H1 (cell line): ENCODE measurements around the gene TGFB1. TPM values are rescaled to one million over a fixed set of nuclear protein-coding genes. Genes with fewer than 3 reads are reported as not detected.
"Not testable (repeated sequence)": the region's sequence is repeated elsewhere in the genome, so short reads cannot be mapped to it uniquely, and the experiment has no call there.

Experiments used
- CTCF ChIA-PET: fragments of 300-600 bp; sonication (Branson Sonifier 250); formaldehyde crosslinking; loops from one replicate; lab custom pipeline; 2021; ENCODE audit not compliant: partially characterized antibody; lab: Charles Lee
- POLR2A ChIA-PET: fragments of 300-600 bp; sonication (Branson Sonifier 250); formaldehyde crosslinking; loops from one replicate; lab custom pipeline; 2021; ENCODE audit warnings: inconsistent platforms; ENCODE audit not compliant: partially characterized antibody; lab: Charles Lee
- DNase-seq, 2 experiments: peaks; one replicate each; pipeline versions ENCODE4 v3.0.0 to v3.0.0-alpha.2; 2010 to 2022; ENCODE audit warnings: low spot score in 2 of 2, low read depth in 1 of 2, mixed read lengths in 1 of 2
- FAIRE-seq: peaks from 2 replicates; lab custom pipeline; 2011; peaks lifted over from hg19 to GRCh38; lab: Jason Lieb, UNC
- H2AFZ ChIP-seq: 2 replicates; pipeline ENCODE4 v1.8.1; 2012; ENCODE audit warnings: low read length, inconsistent platforms
- H2AK5ac ChIP-seq: 2 replicates; pipeline ENCODE4 v1.6.1; 2013; ENCODE audit warnings: low read depth, low read length
- H2BK120ac ChIP-seq: replicated peaks from 2 replicates; pipeline ENCODE3; 2013; ENCODE audit warnings: low read depth, low read length, inconsistent platforms
- H2BK12ac ChIP-seq: 2 replicates; pipeline ENCODE4 v1.6.1; 2013; ENCODE audit warnings: low read depth, low read length
- H2BK15ac ChIP-seq: 2 replicates; pipeline ENCODE4 v1.6.1; 2013; ENCODE audit warnings: low read length
- H2BK20ac ChIP-seq: 2 replicates; pipeline ENCODE4 v1.6.1; 2013; ENCODE audit warnings: low read length
- H2BK5ac ChIP-seq: 2 replicates; pipeline ENCODE4 v1.6.1; 2013; ENCODE audit warnings: low read depth, low read length
- H3K14ac ChIP-seq: 2 replicates; pipeline ENCODE4 v1.6.1; 2013; ENCODE audit warnings: inconsistent platforms; ENCODE audit not compliant: insufficient read length
- H3K18ac ChIP-seq: 2 replicates; pipeline ENCODE4 v1.6.1; 2013; ENCODE audit warnings: low read length; ENCODE audit errors: extremely low read depth
- H3K23ac ChIP-seq: 2 replicates; pipeline ENCODE4 v1.6.1; 2013; ENCODE audit warnings: inconsistent platforms; ENCODE audit not compliant: insufficient read length
- H3K23me2 ChIP-seq: 2 replicates; pipeline ENCODE4 v1.6.1; 2013; ENCODE audit warnings: low read depth, low read length
- H3K27ac ChIP-seq: 2 replicates; pipeline ENCODE4 v1.6.1; 2011; ENCODE audit warnings: low read depth, low read length, inconsistent platforms
- H3K27me3 ChIP-seq, 4 experiments: replicated peaks in 1 of 4; 1 replicate in 1 of 4; 2 replicates in 3 of 4; pipeline versions ENCODE4 v1.6.1 to v1.8.1; 2011 to 2013; ENCODE audit warnings: low read length in 3 of 4, mild to moderate bottlenecking in 3 of 4, inconsistent platforms in 2 of 4, mixed read lengths in 2 of 4, moderate library complexity in 1 of 4; ENCODE audit not compliant: control insufficient read depth in 3 of 4, insufficient read depth in 3 of 4; ENCODE audit errors: extremely low read depth in 1 of 4
- H3K36me3 ChIP-seq, 4 experiments: 2 replicates each; pipeline versions ENCODE4 v1.6.1 to v1.8.1; 2011 to 2013; ENCODE audit warnings: mild to moderate bottlenecking in 4 of 4, low read length in 3 of 4, moderate library complexity in 2 of 4, control low read depth in 1 of 4, inconsistent platforms in 1 of 4; ENCODE audit not compliant: insufficient read depth in 4 of 4, control insufficient read depth in 2 of 4
- H3K4ac ChIP-seq: replicated peaks from 2 replicates; pipeline ENCODE3; 2013; ENCODE audit warnings: low read length, low read depth, mixed read lengths, inconsistent platforms; ENCODE audit not compliant: insufficient read length
- H3K4me1 ChIP-seq, 4 experiments: replicated peaks in 1 of 4; 1 replicate in 1 of 4; 2 replicates in 3 of 4; pipeline versions ENCODE4 v1.6.1 to v1.8.1; 2011 to 2013; ENCODE audit warnings: low read length in 3 of 4, inconsistent platforms in 2 of 4, mixed read lengths in 1 of 4; ENCODE audit not compliant: insufficient read depth in 4 of 4, control insufficient read depth in 3 of 4
- H3K4me2 ChIP-seq, 2 experiments: 2 replicates each; pipeline versions ENCODE4 v1.6.1 to v1.8.1; 2011 to 2013; ENCODE audit warnings: low read depth in 2 of 2, low read length in 2 of 2, control low read depth in 1 of 2, inconsistent platforms in 1 of 2, mild to moderate bottlenecking in 1 of 2; ENCODE audit not compliant: insufficient read depth in 1 of 2
- H3K4me3 ChIP-seq, 4 experiments: fragments of 200-600, 300-600 bp in 1 of 4; sonication (generic), shearing (Covaris generic), sonication (Bioruptor Twin) in 1 of 4; 2 replicates each; pipeline versions ENCODE4 v1.5.1 to v1.8.1; 2011 to 2016; ENCODE audit warnings: low read length in 4 of 4, low read depth in 3 of 4, control low read depth in 2 of 4, inconsistent platforms in 2 of 4, mild to moderate bottlenecking in 2 of 4, mixed read lengths in 1 of 4, moderate library complexity in 1 of 4; ENCODE audit not compliant: insufficient read depth in 2 of 4; ENCODE audit errors: extremely low read depth in 1 of 4
- H3K56ac ChIP-seq: replicated peaks from 2 replicates; pipeline ENCODE3; 2013; ENCODE audit warnings: low read depth, mild to moderate bottlenecking, mixed read lengths, low read length, inconsistent platforms; ENCODE audit not compliant: insufficient read length
- H3K79me1 ChIP-seq: 2 replicates; pipeline ENCODE4 v1.6.1; 2013; ENCODE audit warnings: low read depth, low read length, control low read depth
- H3K79me2 ChIP-seq, 2 experiments: 2 replicates each; pipeline versions ENCODE4 v1.6.1 to v1.8.1; 2012 to 2013; ENCODE audit warnings: low read length in 2 of 2, mild to moderate bottlenecking in 2 of 2, inconsistent platforms in 1 of 2; ENCODE audit not compliant: insufficient read depth in 2 of 2, control insufficient read depth in 1 of 2
- H3K9ac ChIP-seq, 4 experiments: replicated peaks in 1 of 4; 1 replicate in 1 of 4; 2 replicates in 3 of 4; pipeline versions ENCODE4 v1.6.1 to v1.8.1; 2011 to 2013; ENCODE audit warnings: low read depth in 3 of 4, low read length in 3 of 4, control low read depth in 2 of 4, mild to moderate bottlenecking in 2 of 4, moderate library complexity in 2 of 4, inconsistent platforms in 1 of 4; ENCODE audit errors: extremely low read depth in 1 of 4
- H3K9me3 ChIP-seq, 2 experiments: 2 replicates each; pipeline versions ENCODE4 v1.6.1 to v1.8.1; 2012 to 2013; ENCODE audit warnings: mild to moderate bottlenecking in 2 of 2, moderate library complexity in 2 of 2, control low read depth in 1 of 2, inconsistent platforms in 1 of 2, low read depth in 1 of 2, low read length in 1 of 2, mixed read lengths in 1 of 2; ENCODE audit not compliant: insufficient read depth in 2 of 2
- H4K20me1 ChIP-seq, 2 experiments: replicated peaks in 1 of 2; 2 replicates each; pipeline versions ENCODE3 to v1.8.1; 2011 to 2013; ENCODE audit warnings: inconsistent platforms in 2 of 2, low read length in 2 of 2, mild to moderate bottlenecking in 1 of 2; ENCODE audit not compliant: insufficient read depth in 2 of 2, control insufficient read depth in 1 of 2
- H4K5ac ChIP-seq: 2 replicates; pipeline ENCODE4 v1.6.1; 2013; ENCODE audit warnings: low read length, low read depth, mixed read lengths, inconsistent platforms; ENCODE audit not compliant: insufficient read length
- H4K8ac ChIP-seq: 2 replicates; pipeline ENCODE4 v1.8.0; 2013; ENCODE audit warnings: mild to moderate bottlenecking, moderate library complexity, low read length, inconsistent platforms; ENCODE audit not compliant: insufficient read depth; ENCODE audit errors: extremely low read depth
- H4K91ac ChIP-seq: replicated peaks from 2 replicates; pipeline ENCODE3; 2013; ENCODE audit warnings: low read length, mixed read lengths, inconsistent platforms; ENCODE audit not compliant: insufficient read length
- RFX5 ChIP-seq: IDR thresholded peaks from 2 replicates; pipeline ENCODE4 v1.6.1; 2011; ENCODE audit warnings: low read depth, low read length, improper control_type of control experiment, borderline replicate concordance
- WGBS, 2 experiments: shearing (Covaris generic) in 1 of 2; methylation state at CpG; one replicate each; pipeline versions ENCODE4 v1.1.6 to v1.1.7; 2013 to 2015; ENCODE audit warnings: low lambda C conversion rate in 2 of 2, mixed read lengths in 2 of 2, inconsistent platforms in 1 of 2, low coverage in 1 of 2, missing lambda C conversion rate in 1 of 2; ENCODE audit not compliant: insufficient replicate concordance in 2 of 2, insufficient coverage in 1 of 2, insufficient read length in 1 of 2; ENCODE audit errors: extremely low coverage in 1 of 2, missing lambda C conversion rate in 1 of 2; 5-methylcytosine and 5-hydroxymethylcytosine counted together
- polyA plus RNA-seq, 7 experiments: library from polyadenylated mRNA; depleted of rRNA in 3 of 7; stranded (reverse) in 5 of 7; unstranded in 2 of 7; fragments of >200 nt in 5 of 7; fragments of 200-250 nt in 2 of 7; gene quantifications; 1 replicate in 5 of 7; 2 replicates in 1 of 7; 4 replicates in 1 of 7; pipeline versions ENCODE4 v1.2.1 to v1.2.3, GENCODE V29; 2011 to 2013; ENCODE audit warnings: missing spikeins in 2 of 7, mixed read lengths in 2 of 7
- total RNA-seq: library from RNA; stranded (reverse); fragmentation: NEBNext Ultra II Directional; extraction: Animal tissue kit (Norgen Biotek cat#: 25700); gene quantifications from 2 replicates; pipeline ENCODE4 v1.2.1, GENCODE V29; 2021

The TGFB1 gene
- total and polyA plus RNA-seq, 2 of the 8 experiments (the other 6 are each of a cell fraction or from before 2014, with no cell fraction given), result 1.7 to 10.6 TPM

GRCh38 chr19:41350735-41351338 is 2.9 kb downstream of the TGFB1 start (continued):
- TF ChIP-seq RFX5, result no peak
- TF ChIP-seq, all 59 proteins: peak for 3

- H4K8ac ChIP-seq, H4K20me1 ChIP-seq, H2BK120ac ChIP-seq, FAIRE-seq, H4K91ac ChIP-seq, H3K56ac ChIP-seq, H3K4me2 ChIP-seq, H2BK20ac ChIP-seq, H3K36me3 ChIP-seq, H3K23ac ChIP-seq, H2BK5ac ChIP-seq, H3K79me1 ChIP-seq, H3K4me3 ChIP-seq, H3K4ac ChIP-seq, H3K4me1 ChIP-seq, H2BK12ac ChIP-seq, H3K79me2 ChIP-seq, H3K9me3 ChIP-seq, H2BK15ac ChIP-seq, H3K14ac ChIP-seq, H3K27ac ChIP-seq, H2AK5ac ChIP-seq, H2AFZ ChIP-seq, DNase-seq, H3K9ac ChIP-seq, H4K5ac ChIP-seq, H3K18ac ChIP-seq: not testable (repeated sequence)
- Histone ChIP-seq H3K23me2 (peaks cover 12% of the 10 kb centered on the region), H3K27me3 (peaks cover 6 to 20% (median 17%) of the 10 kb centered on the region in 4 experiments)
- 87% methylated on average over 9 of the region's 9 CpGs; no CpG with 5 or more reads in 1 of the 2 experiments for WGBS, 2 experiments
- POLR2A ChIA-PET, result interaction anchor here (1.1 kb wide), 1 partner anchor 25 kb away, joined by 3 read pairs; no protein-coding TSS in a partner anchor
- CTCF ChIA-PET, result interaction anchor here (1.5 to 1.9 kb wide), 2 partner anchors 25 to 448 kb away, joined by 4 to 6 read pairs; no protein-coding TSS in a partner anchor
Measured at GRCh38 chr19:41346916-41347315, 6.8 kb downstream of the TGFB1 start.
